Ascending aorta (tissue), 2 donors: ENCODE data around the gene EYA3. TPM values are rescaled to one million over a fixed set of nuclear protein-coding genes. Genes with fewer than 3 reads are reported as not detected.
A peak's percentile ranks its signal among the peaks of the same experiment; 100 is the strongest.

Experiments
- DNase-seq, 2 donors: peaks; one replicate each; pipeline ENCODE4 v3.0.0-alpha.2; 2019; ENCODE audit warnings: low spot score in 2 of 2
- H3K27ac ChIP-seq, 2 donors: fragments of 200-600 bp; sonication (generic); one replicate each; pipeline ENCODE4 v1.5.1; 2016 to 2017; ENCODE audit warnings: mild to moderate bottlenecking in 1 of 2
- H3K27me3 ChIP-seq: fragments of 200-600 bp; sonication (generic); one replicate; pipeline ENCODE4 v1.5.1; 2017
- H3K36me3 ChIP-seq, 2 donors: fragments of 200-600 bp; sonication (generic); one replicate each; pipeline ENCODE4 v1.5.1; 2016
- H3K4me1 ChIP-seq, 2 donors: fragments of 200-600 bp; sonication (generic); one replicate each; pipeline ENCODE4 v1.5.1; 2016 to 2017; ENCODE audit warnings: mild to moderate bottlenecking in 1 of 2
- H3K4me3 ChIP-seq, 2 donors: fragments of 200-600 bp; sonication (generic); one replicate each; pipeline ENCODE4 v1.5.1; 2016 to 2017; ENCODE audit warnings: mild to moderate bottlenecking in 1 of 2
- H3K9me3 ChIP-seq, 2 donors: fragments of 200-600 bp; sonication (generic); one replicate each; pipeline ENCODE4 v1.5.1; 2016
- intact Hi-C: fragments of 100-400 bp; cut with DNase I; formaldehyde crosslinking; loops from one replicate; pipeline ENCODE4 v1.15.1; 2023
- total RNA-seq: library from RNA; depleted of rRNA; stranded (reverse); fragments of >200 nt; gene quantifications from one replicate; pipeline ENCODE4 v1.1.0, GENCODE V29; 2016
- TF ChIP-seq, protein P1 (sequence below), 3 experiments: fragments of 200-600 bp in 2 of 3; fragments of 450-650 bp in 1 of 3; sonication (generic) in 2 of 3; IDR thresholded peaks; one replicate each; pipeline ENCODE4 v1.5.1; 2016 to 2019; ENCODE audit warnings: antibody characterized with exemption in 3 of 3, mild to moderate bottlenecking in 1 of 3, moderate library complexity in 1 of 3

The EYA3 gene
- total RNA-seq, 1 donor from 2014 or later, result 52.6 TPM

DNA sequence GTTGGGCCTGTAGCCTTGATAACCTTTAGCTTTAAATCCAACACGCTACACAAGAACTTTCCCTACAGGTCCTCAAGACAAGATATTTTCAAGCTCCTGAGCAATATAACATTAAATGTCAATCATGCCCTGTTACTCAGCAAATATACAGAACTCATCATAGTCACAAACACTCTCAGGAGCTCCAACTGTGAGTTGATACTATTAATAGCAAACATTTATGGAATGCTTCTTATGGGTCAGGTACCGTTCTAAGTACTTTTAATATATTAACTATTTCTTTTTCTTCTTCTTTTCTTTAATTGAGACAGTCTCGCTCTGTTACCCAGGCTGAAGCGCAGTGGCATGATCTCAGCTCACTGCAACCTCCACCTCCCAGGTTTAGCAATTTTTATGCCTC, 10.1 kb downstream of the EYA3 start:
- intact Hi-C loops, result no loop called here
- H3K27ac ChIP-seq, result no peak overlapping the region
- TF ChIP-seq, protein P1, sequence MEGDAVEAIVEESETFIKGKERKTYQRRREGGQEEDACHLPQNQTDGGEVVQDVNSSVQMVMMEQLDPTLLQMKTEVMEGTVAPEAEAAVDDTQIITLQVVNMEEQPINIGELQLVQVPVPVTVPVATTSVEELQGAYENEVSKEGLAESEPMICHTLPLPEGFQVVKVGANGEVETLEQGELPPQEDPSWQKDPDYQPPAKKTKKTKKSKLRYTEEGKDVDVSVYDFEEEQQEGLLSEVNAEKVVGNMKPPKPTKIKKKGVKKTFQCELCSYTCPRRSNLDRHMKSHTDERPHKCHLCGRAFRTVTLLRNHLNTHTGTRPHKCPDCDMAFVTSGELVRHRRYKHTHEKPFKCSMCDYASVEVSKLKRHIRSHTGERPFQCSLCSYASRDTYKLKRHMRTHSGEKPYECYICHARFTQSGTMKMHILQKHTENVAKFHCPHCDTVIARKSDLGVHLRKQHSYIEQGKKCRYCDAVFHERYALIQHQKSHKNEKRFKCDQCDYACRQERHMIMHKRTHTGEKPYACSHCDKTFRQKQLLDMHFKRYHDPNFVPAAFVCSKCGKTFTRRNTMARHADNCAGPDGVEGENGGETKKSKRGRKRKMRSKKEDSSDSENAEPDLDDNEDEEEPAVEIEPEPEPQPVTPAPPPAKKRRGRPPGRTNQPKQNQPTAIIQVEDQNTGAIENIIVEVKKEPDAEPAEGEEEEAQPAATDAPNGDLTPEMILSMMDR (IDR thresholded peaks at IDR 0.05), result no peak
- H3K4me1 ChIP-seq, result peaks cover 0 to 13% of the 10 kb centered on the region in 2 donors
- H3K4me3 ChIP-seq, result no peak overlapping the region
- no peaks in the 10 kb centered on the region for H3K9me3 ChIP-seq
- H3K27me3 ChIP-seq, result no peaks in the 10 kb centered on the region
- no peak for DNase-seq
- peaks cover 7 to 9% of the 10 kb centered on the region in 2 donors for H3K36me3 ChIP-seq

DNA sequence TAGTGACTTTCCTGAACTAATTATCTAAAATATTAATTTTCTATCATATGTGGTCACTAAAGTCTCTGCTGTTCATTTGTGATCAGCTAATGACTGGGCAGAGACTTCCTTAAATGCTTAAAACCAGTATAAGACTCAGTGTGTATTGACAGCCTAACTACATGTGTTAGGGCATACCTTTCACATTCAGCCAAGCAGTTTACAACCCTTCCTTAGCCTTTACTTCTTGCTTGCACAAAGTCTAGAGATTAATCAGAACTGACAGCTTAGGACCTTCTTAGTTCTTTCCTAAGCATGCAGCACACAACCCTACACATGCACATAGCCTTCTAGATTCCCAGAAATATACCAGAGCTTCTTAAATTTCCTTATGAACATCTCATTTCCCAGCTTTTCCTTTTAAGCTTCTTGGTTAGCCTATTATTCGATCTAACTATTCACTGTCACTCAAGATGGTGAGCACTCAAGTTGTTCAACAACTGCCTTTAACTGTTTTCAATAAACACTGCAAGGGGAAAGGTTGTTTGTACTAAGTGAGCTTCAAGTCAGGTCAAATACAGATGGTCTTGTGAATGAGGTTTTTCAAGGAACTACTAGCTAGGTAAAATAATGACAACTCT, 13.4 kb downstream of the EYA3 start:
- peaks cover 0 to 30% of the 10 kb centered on the region in 2 donors for H3K4me1 ChIP-seq
- no peaks in the 10 kb centered on the region for H3K9me3 ChIP-seq
- H3K27ac ChIP-seq, result peak overlapping the region; percentile 0 to 14
- no peak for DNase-seq
- H3K4me3 ChIP-seq, result no peak overlapping the region
- H3K36me3 ChIP-seq, result peaks cover 3 to 6% of the 10 kb centered on the region in 2 donors
- no peaks in the 10 kb centered on the region for H3K27me3 ChIP-seq
- TF ChIP-seq, protein P1 (IDR thresholded peaks at IDR 0.05), result no peak
- intact Hi-C loops, result no loop called here

DNA sequence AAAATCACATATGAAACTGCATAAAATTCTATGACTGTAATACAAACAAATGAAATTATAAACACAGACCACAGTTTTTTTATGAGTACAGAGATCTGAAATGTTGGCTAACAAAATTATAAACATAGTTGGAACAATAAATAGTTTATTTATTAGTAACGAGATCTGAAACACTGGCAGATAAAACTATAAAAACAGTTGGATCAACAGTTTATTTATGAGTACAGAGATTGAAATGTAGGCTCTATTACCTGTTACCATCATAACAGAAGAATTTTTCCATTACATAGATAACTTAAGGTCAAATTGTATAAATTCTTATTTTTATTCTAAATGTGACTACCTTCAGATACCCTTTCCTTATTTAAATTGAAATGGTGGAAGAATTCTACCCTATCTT, 14.5 kb downstream of the EYA3 start:
- intact Hi-C loops, result no loop called here
- H3K4me1 ChIP-seq, result peaks cover 0 to 34% of the 10 kb centered on the region in 2 donors
- no peaks in the 10 kb centered on the region for H3K36me3 ChIP-seq
- DNase-seq, result no peak
- H3K4me3 ChIP-seq, result no peak overlapping the region
- peak overlapping the region in 1 of 2 donors; percentile 14 for H3K27ac ChIP-seq
- no peaks in the 10 kb centered on the region for H3K27me3 ChIP-seq
- H3K9me3 ChIP-seq, result no peaks in the 10 kb centered on the region
- TF ChIP-seq, protein P1 (IDR thresholded peaks at IDR 0.05), result no peak

DNA sequence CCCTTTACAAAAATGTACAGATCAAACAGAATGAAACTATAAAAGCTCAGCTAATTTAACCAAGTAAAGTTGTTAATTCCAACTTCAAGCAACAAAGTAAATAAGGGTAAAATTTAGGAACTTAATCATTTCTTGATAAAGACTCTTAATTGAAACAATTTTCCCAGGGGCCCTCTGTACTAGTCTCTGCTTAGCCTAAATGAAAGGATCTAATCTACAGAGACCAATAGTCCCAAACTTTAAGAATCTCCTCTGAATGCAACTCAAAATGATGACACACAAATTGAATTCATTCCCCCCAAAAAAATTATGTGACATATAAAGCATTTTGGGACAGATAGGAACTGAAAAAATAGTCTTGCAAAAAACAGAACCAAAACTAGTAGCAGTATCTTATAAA, 16.6 kb downstream of the EYA3 start:
- TF ChIP-seq, protein P1 (IDR thresholded peaks at IDR 0.05), result no peak
- no peak for DNase-seq
- intact Hi-C loops, result no loop called here
- Histone ChIP-seq H3K9me3 (no peaks in the 10 kb centered on the region), H3K4me3 (no peak overlapping the region), H3K4me1 (peaks cover 0 to 51% of the 10 kb centered on the region in 2 donors), H3K36me3 (no peaks in the 10 kb centered on the region), H3K27me3 (no peaks in the 10 kb centered on the region), H3K27ac (peak overlapping the region in 1 of 2 donors; percentile 3)

DNA sequence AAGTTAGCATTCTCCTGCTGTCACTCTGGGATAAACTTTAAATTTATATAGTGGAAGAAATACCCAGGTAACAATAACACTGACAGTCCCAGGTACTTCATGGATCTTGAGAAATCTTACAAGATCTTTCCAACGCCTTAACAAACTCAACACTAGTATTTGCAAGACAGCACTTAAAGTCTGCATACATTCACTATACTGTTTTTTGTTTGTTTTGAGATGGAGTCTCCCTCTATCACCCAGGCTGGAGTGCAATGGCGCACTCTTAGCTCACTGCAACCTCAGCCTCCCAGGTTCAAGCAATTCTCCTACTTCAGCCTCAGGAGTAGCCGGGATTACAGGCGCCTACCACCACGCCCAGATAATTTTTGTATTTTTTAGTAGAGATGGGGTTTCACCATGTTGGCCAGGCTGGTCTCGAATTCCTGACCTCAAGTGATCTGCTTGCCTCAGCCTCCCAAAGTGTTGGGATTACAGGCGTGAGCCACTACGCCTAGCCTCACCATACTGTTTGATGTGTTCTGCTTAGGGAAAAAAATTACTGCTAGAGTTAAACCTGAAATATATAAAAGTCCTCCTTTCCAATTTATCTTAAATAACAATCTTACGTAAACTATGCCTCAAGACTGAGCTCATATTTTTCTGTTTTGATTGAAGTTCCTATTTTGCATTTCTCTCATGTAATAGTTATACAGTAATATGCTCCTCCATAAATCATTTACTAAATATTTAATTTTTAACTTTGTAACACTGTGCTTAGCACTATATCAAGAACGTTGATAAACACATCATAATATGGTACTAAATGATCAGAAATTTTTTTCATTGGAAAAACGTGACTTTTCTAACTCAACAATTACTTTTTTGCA, 17.5 kb downstream of the EYA3 start:
- no peaks in the 10 kb centered on the region for H3K27me3 ChIP-seq
- intact Hi-C loops, result no loop called here
- H3K27ac ChIP-seq, result peak overlapping the region; percentile 46 to 69
- H3K4me3 ChIP-seq, result no peak overlapping the region
- no peaks in the 10 kb centered on the region for H3K9me3 ChIP-seq
- no peaks in the 10 kb centered on the region for H3K36me3 ChIP-seq
- TF ChIP-seq, protein P1 (IDR thresholded peaks at IDR 0.05), result no peak
- DNase-seq, result no peak
- H3K4me1 ChIP-seq, result peaks cover 0 to 52% of the 10 kb centered on the region in 2 donors
